Activated CD4-positive, alpha-beta T cell treated with anti-CD3 and anti-CD28 coated beads, Interleukin-2, amount 50 U/mL, for 4 hours (primary cell): ENCODE results near the gene IQCE.
"Not testable (repeated sequence)": the region's sequence is repeated elsewhere in the genome, so short reads cannot be mapped to it uniquely, and the experiment has no call there.

Source experiments
- DNase-seq, 2 experiments: peaks; one replicate each; pipeline ENCODE4 v3.0.0-alpha.2; 2020

IQCE gene

DNA sequence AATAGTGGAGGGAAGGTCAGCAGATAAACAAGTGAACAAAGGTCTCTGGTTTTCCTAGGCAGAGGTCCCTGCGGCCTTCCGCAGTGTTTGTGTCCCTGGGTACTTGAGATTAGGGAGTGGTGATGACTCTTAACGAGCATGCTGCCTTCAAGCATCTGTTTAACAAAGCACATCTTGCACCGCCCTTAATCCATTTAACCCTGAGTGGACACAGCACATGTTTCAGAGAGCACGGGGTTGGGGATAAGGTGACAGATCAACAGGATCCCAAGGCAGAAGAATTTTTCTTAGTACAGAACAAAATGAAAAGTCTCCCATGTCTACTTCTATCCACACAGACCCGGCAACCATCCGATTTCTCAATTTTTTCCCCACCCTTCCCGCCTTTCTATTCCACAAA lies 25.2 kb upstream of the IQCE start:
- DNase-seq, result not testable (repeated sequence)

GRCh38 chr7:2534214-2534613 lies 24.6 kb upstream of the IQCE start:
- not testable (repeated sequence) for DNase-seq

- DNase-seq, result not testable (repeated sequence)
Observed at GRCh38 chr7:2535872-2536627, 22.7 kb upstream of the IQCE start.

DNA sequence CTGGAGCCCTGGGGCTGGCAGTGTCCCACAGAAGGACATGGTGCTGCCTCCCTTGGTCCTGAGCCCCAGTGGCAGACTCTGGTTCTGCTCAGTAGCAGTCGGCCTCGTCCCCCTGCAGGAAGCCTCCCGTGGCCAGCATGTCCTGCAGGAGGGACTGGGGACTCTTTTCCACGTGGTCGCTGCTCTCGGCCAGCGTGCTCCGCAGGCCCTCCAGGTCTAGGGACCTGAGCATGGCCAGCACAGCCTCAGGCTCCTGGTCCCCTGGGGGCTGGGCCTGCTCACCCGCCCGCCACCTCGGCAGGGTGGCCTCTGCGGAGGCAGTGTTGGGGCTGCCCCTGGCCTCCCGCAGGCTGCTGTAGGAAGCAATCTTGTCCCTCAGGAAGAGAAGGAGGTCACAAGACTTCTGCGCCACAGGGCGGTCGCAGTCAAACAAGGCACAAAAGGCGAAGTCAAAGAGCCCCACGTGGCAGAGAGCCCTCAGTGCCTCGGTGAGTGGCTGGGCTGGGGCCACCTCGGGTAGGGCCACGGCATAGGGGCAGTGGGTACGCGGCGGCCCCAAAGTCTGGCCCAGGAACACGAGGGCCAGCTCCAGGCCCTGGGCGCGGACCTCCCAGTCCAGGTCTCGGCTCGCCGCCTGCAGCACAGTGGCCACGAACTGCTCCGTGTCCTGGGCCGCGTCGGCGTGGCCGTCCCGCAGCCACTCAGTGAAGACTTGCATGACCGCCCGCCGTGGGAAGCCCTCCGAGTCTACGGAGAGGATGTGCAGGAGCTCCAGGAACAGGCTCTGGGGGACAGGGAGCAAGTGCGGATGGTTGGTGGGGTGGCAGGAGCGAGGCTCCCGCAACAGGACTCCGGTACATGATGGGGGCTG lies 20.6 kb upstream of the IQCE start:
- DNase-seq, result no peak

GRCh38 chr7:2539031-2539911 lies 19.5 kb upstream of the IQCE start:
- no peak for DNase-seq

DNA sequence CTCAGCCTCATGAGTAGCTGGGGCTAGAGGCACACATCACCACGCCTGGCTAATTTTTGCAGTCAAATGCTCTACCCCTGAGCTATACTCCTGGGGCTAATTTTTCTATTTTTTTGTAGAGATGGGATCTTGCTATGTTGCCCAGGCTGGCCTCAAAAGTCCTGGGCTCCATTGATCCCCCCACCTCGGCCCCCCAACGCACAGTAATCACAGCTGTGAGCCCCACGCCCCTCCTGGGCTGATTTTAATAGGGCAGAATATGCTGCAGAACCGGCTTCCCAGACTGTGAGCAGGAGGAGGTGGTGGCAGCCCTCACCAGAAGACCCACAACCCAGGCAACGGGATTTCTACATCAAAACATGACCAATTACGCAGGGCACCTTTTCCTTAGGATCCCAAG lies 18.6 kb upstream of the IQCE start:
- no peak for DNase-seq

GRCh38 chr7:2540641-2541051 lies 18.1 kb upstream of the IQCE start:
- DNase-seq, result no peak

- DNase-seq, result no peak
Observed at GRCh38 chr7:2541291-2542010, 17.3 kb upstream of the IQCE start.

- no peak for DNase-seq
Observed at GRCh38 chr7:2542011-2542915, 16.5 kb upstream of the IQCE start.

- no peak for DNase-seq
Observed at GRCh38 chr7:2542916-2543871, 15.6 kb upstream of the IQCE start.

DNA sequence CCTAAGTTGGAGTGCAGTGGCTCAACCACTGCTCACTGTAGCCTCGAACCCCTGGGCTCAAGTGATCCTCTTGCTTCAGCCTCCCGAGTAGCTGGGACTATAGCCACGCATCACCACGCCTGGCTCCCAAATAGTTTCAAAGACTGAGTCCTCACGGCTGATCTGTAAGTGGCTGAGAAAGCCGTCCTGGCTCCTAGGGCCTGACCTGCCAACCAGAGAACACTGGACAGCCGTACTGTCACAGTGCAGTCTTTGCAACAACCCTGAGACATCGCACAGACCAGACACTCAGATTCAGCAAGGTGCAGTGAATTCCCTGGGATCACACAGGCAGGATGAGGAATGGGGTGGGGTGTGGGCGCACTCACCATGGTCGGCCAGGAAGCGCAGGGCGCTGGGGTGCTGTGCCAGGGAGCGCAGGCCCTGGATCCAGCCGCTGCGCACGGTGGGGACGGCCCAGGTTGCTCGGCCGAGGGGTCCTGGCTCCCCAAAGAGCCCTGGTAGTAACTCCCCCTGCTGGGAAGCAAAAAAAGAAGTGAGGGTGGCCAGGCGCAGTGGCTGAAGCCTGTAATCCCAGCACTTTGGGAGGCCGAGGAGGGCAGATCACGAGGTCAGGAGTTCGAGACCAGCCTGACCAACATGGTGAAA lies 14.1 kb upstream of the IQCE start:
- DNase-seq, result no peak

DNA sequence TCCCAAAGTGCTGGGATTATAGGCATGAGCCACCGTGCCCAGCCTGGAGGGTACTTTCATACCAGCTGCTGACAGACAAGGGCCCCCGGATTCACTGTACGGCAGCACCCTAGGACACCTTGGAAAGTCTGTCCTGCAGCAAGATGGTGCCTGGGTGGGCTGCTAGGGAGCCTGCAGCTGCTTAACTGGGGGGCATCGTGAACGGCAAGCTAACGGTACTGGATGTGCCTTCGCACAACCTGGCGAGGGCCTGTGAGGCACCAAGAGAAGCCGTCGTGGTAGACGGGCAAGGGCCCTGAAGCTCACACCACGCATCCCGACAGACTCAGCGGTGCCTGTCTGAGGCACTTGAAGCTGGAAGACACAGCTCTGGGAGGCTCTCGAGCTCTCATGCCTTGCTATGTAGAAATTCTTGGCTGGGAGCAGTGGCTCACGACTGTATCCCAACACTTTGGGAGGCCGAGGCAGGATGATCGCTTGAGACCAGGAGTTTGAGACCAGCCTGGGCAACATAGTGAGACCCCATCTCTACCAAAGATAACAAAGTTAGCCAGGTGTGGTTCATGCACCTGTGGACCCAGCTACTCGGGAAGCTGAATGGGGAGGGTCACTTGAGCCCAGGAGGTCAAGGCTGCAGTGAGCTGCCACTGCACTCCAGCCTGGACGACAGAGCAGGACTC lies 12.9 kb upstream of the IQCE start:
- no peak for DNase-seq

GRCh38 chr7:2546776-2547586 lies 11.8 kb upstream of the IQCE start:
- no peak for DNase-seq

- DNase-seq, result no peak
Observed at GRCh38 chr7:2551418-2551817, 7.4 kb upstream of the IQCE start.

DNA sequence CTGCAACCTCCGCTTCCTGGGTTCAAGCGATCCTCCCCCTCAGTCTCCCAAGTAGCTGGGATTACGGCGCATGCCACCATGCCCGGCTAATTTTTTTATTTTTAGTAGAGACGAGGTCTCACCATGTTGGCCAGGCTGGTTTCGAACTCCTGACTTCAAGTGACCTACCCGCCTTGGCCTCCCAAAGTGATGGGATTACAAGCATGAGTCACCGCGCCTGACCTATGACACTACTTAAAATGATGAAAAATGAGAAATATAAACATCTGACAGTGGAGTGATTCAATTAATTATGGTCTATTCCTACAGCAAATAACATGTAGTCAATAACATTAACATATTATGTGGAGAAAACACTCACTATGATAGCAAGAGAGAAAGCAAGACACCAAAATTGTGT lies 5.7 kb upstream of the IQCE start:
- no peak for DNase-seq

GRCh38 chr7:2553831-2554581 lies 4.8 kb upstream of the IQCE start:
- no peak for DNase-seq

GRCh38 chr7:2554661-2555111 lies 4.1 kb upstream of the IQCE start:
- no peak for DNase-seq
